Measurements from ENCODE around the gene TNRC6B. TPM values are rescaled to one million over a fixed set of nuclear protein-coding genes. Genes with fewer than 3 reads are reported as not detected.

Gene TNRC6B
- total and polyA plus RNA-seq, 2 of the 13 experiments (the other 11 are each of a cell fraction or from before 2014, with no cell fraction given): 8.9 to 13.2 TPM

- TF ChIP-seq ZNF318 (CRISPR knock-in tag; IDR thresholded peaks at IDR 0.05): no peak
- no peak for TF ChIP-seq ARHGAP35 (CRISPR knock-in tag; IDR thresholded peaks at IDR 0.05; ENCODE audit: borderline replicate concordance)
- no peak for TF ChIP-seq PRPF4 (IDR thresholded peaks at IDR 0.05; ENCODE audit: low read depth, low read length, poor library complexity, severe bottlenecking)
Measured at GRCh38 chr22:40376149-40376548, 198.4 kb downstream of the TNRC6B start (continued).

GRCh38 chr22:40377931-40378330 is 200.2 kb downstream of the TNRC6B start:
- WGBS (ENCODE audit: low lambda C conversion rate): 95% methylated on average over 2 of the region's 2 CpGs
- Histone ChIP-seq H2AFZ (ENCODE audit: low read length) (no peak overlapping the region), H3K36me3 (replicated peaks in 1 of 2; ENCODE audit: control insufficient read depth in 1 of 2, insufficient read depth in 2 of 2, low read length in 2 of 2) (no peaks in the 10 kb centered on the region), H3K27me3 (ENCODE audit: control insufficient read depth in 1 of 2, insufficient read depth in 2 of 2, low read length in 2 of 2) (no peaks in the 10 kb centered on the region), H3K4me3 (replicated peaks in 1 of 3; ENCODE audit: insufficient read depth in 1 of 3, low read depth in 2 of 3, low read length in 3 of 3) (no peak overlapping the region), H4K20me1 (ENCODE audit: insufficient read depth, low read length) (no peaks in the 10 kb centered on the region), H3K9ac (ENCODE audit: insufficient read depth, low read depth, low read length) (no peak overlapping the region), H3K79me2 (ENCODE audit: insufficient read depth, low read length) (no peaks in the 10 kb centered on the region), H3K4me1 (ENCODE audit: insufficient read depth, low read length) (no peaks in the 10 kb centered on the region), H3K9me3 (ENCODE audit: low read length) (no peaks in the 10 kb centered on the region), H3K27ac (ENCODE audit: extremely low read length, insufficient read depth, low read length) (no peak overlapping the region), H3K4me2 (ENCODE audit: low read depth, low read length) (no peak overlapping the region)
- CTCF ChIA-PET (ENCODE audit: low intra/inter-chr PET ratio, low total read pairs): no interaction called here
- no peak for ATAC-seq
- no peak for FAIRE-seq
- no peak for DNase-seq (ENCODE audit: low spot score)
- in situ Hi-C loops (cut with HindIII; ENCODE audit: extremely low pct_ligation_motif_present, low pct_unique_long_range_greater_than_20kb) (no loop called here), intact Hi-C loops (cut with micrococcal nuclease; ENCODE audit: unreplicated experiment) (no loop called here)
- POLR2A ChIA-PET: no interaction called here
- BruUV-seq (replicated peaks): no TSS peak
- no peak for TF ChIP-seq KAT7 (CRISPR knock-in tag; IDR thresholded peaks at IDR 0.05; ENCODE audit: borderline replicate concordance)
- TF ChIP-seq TIGD3 (CRISPR knock-in tag; IDR thresholded peaks at IDR 0.05; ENCODE audit: borderline replicate concordance): no peak
- no peak for TF ChIP-seq PAX8 (CRISPR knock-in tag; IDR thresholded peaks at IDR 0.05; ENCODE audit: borderline replicate concordance)
- no peak for TF ChIP-seq DRAP1 (CRISPR knock-in tag; IDR thresholded peaks at IDR 0.05)
- no peak for TF ChIP-seq YY1 (IDR thresholded peaks at IDR 0.05; ENCODE audit: insufficient read depth, insufficient replicate concordance, low read depth, low read length)
- TF ChIP-seq IRF9 (CRISPR knock-in tag; IDR thresholded peaks at IDR 0.05; ENCODE audit: borderline replicate concordance): no peak
- TF ChIP-seq ZNF160 (CRISPR knock-in tag; IDR thresholded peaks at IDR 0.05): no peak
- no peak for TF ChIP-seq TAF15 (IDR thresholded peaks at IDR 0.05; ENCODE audit: low read depth, low read length, poor library complexity, severe bottlenecking)
